Measurements from ENCODE around the gene ARL15. TPM values are rescaled to one million over a fixed set of nuclear protein-coding genes. Genes with fewer than 3 reads are reported as not detected.

ARL15 gene
- total RNA-seq, 1 experiment from 2014 or later, result 13.0 TPM

GRCh38 chr5:53874409-53874808 lies 436.0 kb downstream of the ARL15 start:
- Histone ChIP-seq H3K79me1 (ENCODE audit: insufficient read depth, low read depth, low read length, poor library complexity, severe bottlenecking) (no peaks in the 10 kb centered on the region), H3K4me2 (ENCODE audit: insufficient read depth, insufficient read length, low read length) (no peak overlapping the region), H2BK120ac (ENCODE audit: low read depth, low read length, poor library complexity, severe bottlenecking) (no peak overlapping the region), H3T11ph (ENCODE audit: low read length) (no peak overlapping the region), H4K20me1 (ENCODE audit: control insufficient read depth, insufficient read depth, insufficient read length) (no peaks in the 10 kb centered on the region), H4K5ac (ENCODE audit: insufficient read length, low read depth, low read length) (no peak overlapping the region), H3K27ac (ENCODE audit: insufficient read length, low read depth, low read length) (no peak overlapping the region), H3K56ac (ENCODE audit: insufficient read length, low read depth, low read length) (no peak overlapping the region), H2BK5ac (ENCODE audit: insufficient read length, low read length) (no peak overlapping the region), H3K18ac (ENCODE audit: insufficient read length, low read depth, low read length) (no peak overlapping the region), H2BK20ac (ENCODE audit: low read depth, low read length, poor library complexity, severe bottlenecking) (no peak overlapping the region), H3K79me2 (ENCODE audit: insufficient read depth, low read length) (no peaks in the 10 kb centered on the region), H2AFZ (ENCODE audit: low read length) (no peak overlapping the region), H4K8ac (replicated peaks; ENCODE audit: insufficient read length, low read depth, low read length) (no peak overlapping the region), H4K91ac (ENCODE audit: insufficient read length, low read depth, low read length) (no peak overlapping the region), H2BK15ac (ENCODE audit: low read depth, low read length) (no peak overlapping the region), H3K9me3 (ENCODE audit: control insufficient read depth, low read depth, low read length) (peaks cover 7% of the 10 kb centered on the region), H2AK5ac (ENCODE audit: insufficient read length, low read length) (no peak overlapping the region), H2BK12ac (ENCODE audit: insufficient read length, low read depth, low read length) (no peak overlapping the region), H3K27me3 (ENCODE audit: insufficient read depth, low read length) (no peaks in the 10 kb centered on the region), H3K23me2 (ENCODE audit: insufficient read length, low read depth, low read length, poor library complexity, severe bottlenecking) (no peaks in the 10 kb centered on the region), H3K4me1 (ENCODE audit: insufficient read depth, low read length) (no peaks in the 10 kb centered on the region), H3K9ac (ENCODE audit: extremely low read depth, insufficient read length, low read length) (no peak overlapping the region), H3K14ac (ENCODE audit: insufficient read depth, low read length) (no peak overlapping the region), H3K4ac (ENCODE audit: low read depth, low read length) (no peak overlapping the region), H3K23ac (ENCODE audit: insufficient read length, low read depth, low read length) (no peak overlapping the region)
- WGBS (ENCODE audit: extremely low coverage, insufficient read length, low lambda C conversion rate), result no CpG with 5 or more reads among the region's 1 CpG
- Mint-ChIP-seq H3K36me3 (ENCODE audit: insufficient read depth in 1 of 3, low read depth in 3 of 3) (peaks cover 5 to 22% (median 12%) of the 10 kb centered on the region in 3 experiments), H3K4me3 (no peak overlapping the region; a peak in 1 of 5 replicates), H3K4me1 (peaks cover 1 to 4% of the 10 kb centered on the region in 2 experiments), H3K27ac (0 out of 7 replicates have a peak overlapping the region, but pooled peaks of 1 of the 3 experiments have one; percentile 74), H3K27me3 (ENCODE audit: low read depth) (no peaks in the 10 kb centered on the region), H3K9me3 (peaks cover 14 to 19% of the 10 kb centered on the region in 2 experiments)
- peak; percentile 49; the same call in 2 of the 3 replicates for TF ChIP-seq CTCF (conservative IDR thresholded peaks at IDR 0.05)
- peak; percentile 44 for DNase-seq
